Measurements from ENCODE around the gene CCDC187. TPM values are rescaled to one million over a fixed set of nuclear protein-coding genes. Genes with fewer than 3 reads are reported as not detected.
A peak's percentile ranks its signal among the peaks of the same experiment; 100 is the strongest.

Gene CCDC187
- total RNA-seq, 6 experiments from 2014 or later: 0.09 to 0.80 (median 0.62) TPM; not detected in 3

GRCh38 chr9:136300016-136300545 lies 3.8 kb downstream of the CCDC187 start:
- Histone ChIP-seq H3K36me3 (no peaks in the 10 kb centered on the region), H3K4me3 (no peak overlapping the region), H3K27me3 (no peaks in the 10 kb centered on the region), H3K27ac (no peak overlapping the region), H3K9me3 (no peaks in the 10 kb centered on the region), H3K4me1 (peaks cover 0 to 14% (median 7%) of the 10 kb centered on the region in 4 donors)
- intact Hi-C loops (cut with DNase I): no loop called here
- no peak for TF ChIP-seq POLR2A (IDR thresholded peaks at IDR 0.05)
- TF ChIP-seq CTCF (IDR thresholded peaks at IDR 0.05): no peak
- ATAC-seq (no peak), DNase-seq (no peak)
- WGBS (ENCODE audit: insufficient coverage, low coverage, low lambda C conversion rate, missing lambda C conversion rate): 77% methylated on average over 8 of the region's 14 CpGs

GRCh38 chr9:136299541-136299940 lies 4.4 kb downstream of the CCDC187 start:
- TF ChIP-seq POLR2A (IDR thresholded peaks at IDR 0.05): no peak
- no peak for TF ChIP-seq CTCF (IDR thresholded peaks at IDR 0.05)
- no peak for ATAC-seq
- no peaks in the 10 kb centered on the region for H3K36me3 ChIP-seq
- H3K9me3 ChIP-seq: no peaks in the 10 kb centered on the region
- WGBS (ENCODE audit: insufficient coverage, low coverage, low lambda C conversion rate, missing lambda C conversion rate): 42% methylated on average over 3 of the region's 7 CpGs
- peaks cover 0 to 18% (median 8%) of the 10 kb centered on the region in 4 donors for H3K4me1 ChIP-seq
- no peak overlapping the region for H3K27ac ChIP-seq
- DNase-seq: no peak
- H3K27me3 ChIP-seq: no peaks in the 10 kb centered on the region
- intact Hi-C loops (cut with DNase I): no loop called here
- H3K4me3 ChIP-seq: no peak overlapping the region

- no peaks in the 10 kb centered on the region for H3K27me3 ChIP-seq
- ATAC-seq (no peak), DNase-seq (no peak)
- no peaks in the 10 kb centered on the region for H3K9me3 ChIP-seq
- peaks cover 0 to 19% (median 8%) of the 10 kb centered on the region in 4 donors for H3K4me1 ChIP-seq
- TF ChIP-seq POLR2A (IDR thresholded peaks at IDR 0.05): no peak
- TF ChIP-seq CTCF (IDR thresholded peaks at IDR 0.05): no peak
- intact Hi-C loops (cut with DNase I): no loop called here
- no peak overlapping the region for H3K27ac ChIP-seq
- H3K4me3 ChIP-seq: no peak overlapping the region
- no peaks in the 10 kb centered on the region for H3K36me3 ChIP-seq
- no CpG with 5 or more reads among the region's 18 CpGs for WGBS (ENCODE audit: insufficient coverage, low coverage, low lambda C conversion rate, missing lambda C conversion rate)
Measured at GRCh38 chr9:136299116-136299515, 4.8 kb downstream of the CCDC187 start.

GRCh38 chr9:136297766-136298735 lies 5.8 kb downstream of the CCDC187 start:
- H3K4me1 ChIP-seq: peaks cover 0 to 19% (median 8%) of the 10 kb centered on the region in 4 donors
- no peak overlapping the region for H3K4me3 ChIP-seq
- TF ChIP-seq POLR2A (IDR thresholded peaks at IDR 0.05): no peak
- no peak for TF ChIP-seq CTCF (IDR thresholded peaks at IDR 0.05)
- DNase-seq: peak in 1 of 3 donors; percentile 26
- no peaks in the 10 kb centered on the region for H3K36me3 ChIP-seq
- H3K27me3 ChIP-seq: no peaks in the 10 kb centered on the region
- intact Hi-C loops (cut with DNase I): no loop called here
- WGBS (ENCODE audit: insufficient coverage, low coverage, low lambda C conversion rate, missing lambda C conversion rate): 77% methylated on average over 9 of the region's 26 CpGs
- ATAC-seq: no peak
- H3K27ac ChIP-seq: peak overlapping the region in 2 of 3 donors; percentile 16 to 82
- no peaks in the 10 kb centered on the region for H3K9me3 ChIP-seq

Data from right lobe of liver (tissue), 6 donors.